HEK293 (cell line): ENCODE results near the gene CNPPD1.

Experiments
- CTCF ChIP-seq: fragments of 450-650 bp; formaldehyde crosslinking; IDR thresholded peaks from 2 replicates; pipeline ENCODE4 v1.5.1; 2016; ENCODE audit warnings: missing biosample characterization, missing genetic modification characterization
- KLF10 ChIP-seq: fragments of 450-650 bp; IDR thresholded peaks from 2 replicates; pipeline ENCODE4 v1.5.1; 2018; ENCODE audit warnings: missing biosample characterization, mild to moderate bottlenecking, missing genetic modification characterization
- KLF9 ChIP-seq: fragments of 450-650 bp; formaldehyde crosslinking; IDR thresholded peaks from 2 replicates; pipeline ENCODE4 v1.5.1; 2016; ENCODE audit warnings: missing biosample characterization, missing genetic modification characterization, low read depth
- ZBTB1 ChIP-seq: fragments of 450-650 bp; formaldehyde crosslinking; IDR thresholded peaks from 2 replicates; pipeline ENCODE4 v1.5.1; 2016; ENCODE audit warnings: missing biosample characterization, missing genetic modification characterization
- ZBTB10 ChIP-seq: fragments of 450-650 bp; formaldehyde crosslinking; IDR thresholded peaks from 2 replicates; pipeline ENCODE4 v1.5.1; 2016; ENCODE audit warnings: missing biosample characterization, missing genetic modification characterization

- TF ChIP-seq ZBTB1 (tag by site-specific recombination) (no peak), CTCF (tag by site-specific recombination) (peak; percentile 49; the same call in 1 of the 2 replicates), ZBTB10 (tag by site-specific recombination) (no peak), KLF9 (tag by site-specific recombination) (peak; percentile 95), KLF10 (tag by site-specific recombination) (0 out of 2 replicates have a peak, but pooled peaks have one; percentile 35)
These were observed 29.8 kb upstream of the CNPPD1 start, which contains the start of gene ZFAND2B for GRCh38 chr2:219206328-219207133.
